Breast epithelium (tissue), 4 donors: ENCODE data around the gene INKA1. TPM values are rescaled to one million over a fixed set of nuclear protein-coding genes. Genes with fewer than 3 reads are reported as not detected.

Experiments used
- DNase-seq, 2 donors: peaks; one replicate each; pipeline ENCODE4 v3.0.0-alpha.2; 2019; ENCODE audit warnings: low spot score in 2 of 2
- H3K27ac ChIP-seq, 2 donors: fragments of 200-600 bp; sonication (generic) in 1 of 2; one replicate each; pipeline ENCODE4 v1.5.1; 2016 to 2019; ENCODE audit warnings: mild to moderate bottlenecking in 1 of 2
- H3K27me3 ChIP-seq, 2 donors: fragments of 200-600 bp; sonication (generic) in 1 of 2; one replicate each; pipeline versions ENCODE4 v1.5.1 to v1.6.0; 2017 to 2019; ENCODE audit warnings: control low read depth in 1 of 2, mild to moderate bottlenecking in 1 of 2
- H3K36me3 ChIP-seq: fragments of 200-600 bp; one replicate; pipeline ENCODE4 v1.5.1; 2019
- H3K4me1 ChIP-seq, 2 donors: fragments of 200-600 bp; sonication (generic); one replicate each; pipeline ENCODE4 v1.5.1; 2016 to 2019; ENCODE audit warnings: control low read depth in 1 of 2
- H3K4me3 ChIP-seq, 3 donors: fragments of 200-600 bp; sonication (generic); 1 replicate in 2 of 3; 2 replicates in 1 of 3; pipeline ENCODE4 v1.5.1; 2016 to 2019; ENCODE audit warnings: mild to moderate bottlenecking in 3 of 3, moderate library complexity in 2 of 3
- H3K9me3 ChIP-seq, 2 donors: fragments of 200-600 bp; sonication (generic) in 1 of 2; one replicate each; pipeline ENCODE4 v1.5.1; 2016 to 2019; ENCODE audit warnings: control low read depth in 1 of 2
- POLR2A ChIP-seq: fragments of 450-650 bp; IDR thresholded peaks from one replicate; pipeline ENCODE4 v1.6.1; 2016; ENCODE audit warnings: antibody characterized with exemption, mild to moderate bottlenecking, moderate library complexity
- POLR2AphosphoS5 ChIP-seq, 3 donors: sonication (generic); formaldehyde crosslinking; IDR thresholded peaks; one replicate each; pipeline ENCODE4 v1.6.1; 2017; ENCODE audit warnings: antibody characterized with exemption in 3 of 3
- intact Hi-C: fragments of 100-400 bp; cut with DNase I; formaldehyde crosslinking; loops from one replicate; pipeline ENCODE4 v1.15.1; 2023; ENCODE audit warnings: low total_unique reads
- total RNA-seq, 3 donors: library from RNA; depleted of rRNA; stranded (reverse); fragments of >200 nt; gene quantifications; one replicate each; pipeline ENCODE4 v1.1.0, GENCODE V29; 2016
- TF ChIP-seq, protein P1 (sequence below), 3 donors: fragments of 450-650 bp; IDR thresholded peaks; one replicate each; pipeline ENCODE4 v1.5.1; 2016 to 2017; ENCODE audit warnings: antibody characterized with exemption in 3 of 3, mild to moderate bottlenecking in 3 of 3, moderate library complexity in 3 of 3

INKA1 gene
- total RNA-seq, result 1 to 10 TPM; 2.3 to 4.5 (median 4.2) TPM

DNA sequence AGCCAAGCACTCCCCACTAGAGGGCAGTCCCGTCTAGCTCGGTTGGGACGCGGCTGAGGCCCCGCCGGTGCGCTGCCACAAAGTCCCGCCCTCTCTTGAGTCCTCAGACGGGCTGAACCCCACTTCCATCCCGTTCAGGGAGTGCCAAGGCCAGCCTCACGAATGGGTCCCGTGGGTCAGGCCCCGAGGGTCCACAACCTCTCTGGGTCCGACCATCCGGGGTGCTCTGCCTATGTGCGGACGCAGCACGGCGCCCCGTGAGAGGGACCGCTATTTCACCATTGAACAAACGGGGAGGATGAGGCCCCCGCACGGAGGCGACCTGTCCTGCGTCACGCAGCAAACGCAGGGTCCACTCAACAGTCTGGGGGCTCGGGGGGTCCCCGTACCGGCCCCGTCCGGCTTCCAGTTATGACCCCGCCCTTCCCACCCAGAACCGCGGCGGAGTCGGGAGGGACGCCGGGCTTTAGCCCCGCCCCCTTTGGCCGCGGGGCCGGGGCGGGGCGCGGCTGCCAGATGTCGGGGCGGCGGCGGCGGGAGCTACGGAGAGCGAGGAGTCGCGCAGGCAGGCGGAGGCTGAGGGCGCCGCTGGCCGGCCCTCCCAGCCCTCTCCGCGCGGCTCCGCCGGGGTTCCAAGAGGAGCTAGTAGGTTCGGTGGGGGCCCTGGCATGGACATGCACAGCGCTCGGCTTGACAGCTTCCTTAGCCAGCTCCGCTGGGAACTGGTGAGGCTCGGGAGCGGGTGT, at the start of gene INKA1:
Gene INKA1 (plus strand): TSS at position 543 of the 746 bp plus-strand sequence. CDS start 132 bp downstream, at position 675.
- H3K27ac ChIP-seq, result peak within 1 kb of the TSS; percentile 80 to 97
- no peak for TF ChIP-seq POLR2A
- TF ChIP-seq, protein P1, sequence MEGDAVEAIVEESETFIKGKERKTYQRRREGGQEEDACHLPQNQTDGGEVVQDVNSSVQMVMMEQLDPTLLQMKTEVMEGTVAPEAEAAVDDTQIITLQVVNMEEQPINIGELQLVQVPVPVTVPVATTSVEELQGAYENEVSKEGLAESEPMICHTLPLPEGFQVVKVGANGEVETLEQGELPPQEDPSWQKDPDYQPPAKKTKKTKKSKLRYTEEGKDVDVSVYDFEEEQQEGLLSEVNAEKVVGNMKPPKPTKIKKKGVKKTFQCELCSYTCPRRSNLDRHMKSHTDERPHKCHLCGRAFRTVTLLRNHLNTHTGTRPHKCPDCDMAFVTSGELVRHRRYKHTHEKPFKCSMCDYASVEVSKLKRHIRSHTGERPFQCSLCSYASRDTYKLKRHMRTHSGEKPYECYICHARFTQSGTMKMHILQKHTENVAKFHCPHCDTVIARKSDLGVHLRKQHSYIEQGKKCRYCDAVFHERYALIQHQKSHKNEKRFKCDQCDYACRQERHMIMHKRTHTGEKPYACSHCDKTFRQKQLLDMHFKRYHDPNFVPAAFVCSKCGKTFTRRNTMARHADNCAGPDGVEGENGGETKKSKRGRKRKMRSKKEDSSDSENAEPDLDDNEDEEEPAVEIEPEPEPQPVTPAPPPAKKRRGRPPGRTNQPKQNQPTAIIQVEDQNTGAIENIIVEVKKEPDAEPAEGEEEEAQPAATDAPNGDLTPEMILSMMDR (IDR thresholded peaks at IDR 0.05), result peak; percentile 77 to 91 (median 88)
- TF ChIP-seq POLR2AphosphoS5 (IDR thresholded peaks at IDR 0.05), result peak in 2 of 3 donors; percentile 53 to 63
- intact Hi-C loops, result loop anchor here (5.0 kb wide), 1 partner anchor 1711 kb away; no protein-coding TSS in a partner anchor
- no peaks in the 10 kb centered on the region for H3K9me3 ChIP-seq
- H3K36me3 ChIP-seq, result no peaks in the 10 kb centered on the region
- DNase-seq, result peak; percentile 80 to 90
- peak within 1 kb of the TSS; percentile 84 to 90 (median 89) for H3K4me3 ChIP-seq
- H3K4me1 ChIP-seq, result peaks cover 18 to 29% of the 10 kb centered on the region in 2 donors
- H3K27me3 ChIP-seq, result no peaks in the 10 kb centered on the region

GRCh38 chr3:49754536-49754935, 48.5 kb upstream of the INKA1 start:
- DNase-seq, result no peak
- intact Hi-C loops, result loop anchor here (1.0 kb wide), 1 partner anchor 19 kb away; no protein-coding TSS in a partner anchor

GRCh38 chr3:49756036-49756435, 47.0 kb upstream of the INKA1 start:
- no peaks in the 10 kb centered on the region for H3K27me3 ChIP-seq
- no peak overlapping the region for H3K27ac ChIP-seq
- no peaks in the 10 kb centered on the region for H3K36me3 ChIP-seq
- intact Hi-C loops, result no loop called here
- TF ChIP-seq, protein P1 (IDR thresholded peaks at IDR 0.05), result no peak
- TF ChIP-seq POLR2A, result no peak
- no peak for TF ChIP-seq POLR2AphosphoS5 (IDR thresholded peaks at IDR 0.05)
- no peaks in the 10 kb centered on the region for H3K9me3 ChIP-seq
- H3K4me1 ChIP-seq, result no peaks in the 10 kb centered on the region
- H3K4me3 ChIP-seq, result no peak overlapping the region
- DNase-seq, result no peak

More at GRCh38 chr3:49754536-49754935, 48.5 kb upstream of the INKA1 start:
- no peaks in the 10 kb centered on the region for H3K36me3 ChIP-seq
- H3K4me3 ChIP-seq, result no peak overlapping the region
- H3K27me3 ChIP-seq, result no peaks in the 10 kb centered on the region
- H3K4me1 ChIP-seq, result no peaks in the 10 kb centered on the region
- no peaks in the 10 kb centered on the region for H3K9me3 ChIP-seq
- no peak overlapping the region for H3K27ac ChIP-seq
- TF ChIP-seq POLR2AphosphoS5 (IDR thresholded peaks at IDR 0.05), result no peak
- TF ChIP-seq, protein P1 (IDR thresholded peaks at IDR 0.05), result no peak
- no peak for TF ChIP-seq POLR2A

DNA sequence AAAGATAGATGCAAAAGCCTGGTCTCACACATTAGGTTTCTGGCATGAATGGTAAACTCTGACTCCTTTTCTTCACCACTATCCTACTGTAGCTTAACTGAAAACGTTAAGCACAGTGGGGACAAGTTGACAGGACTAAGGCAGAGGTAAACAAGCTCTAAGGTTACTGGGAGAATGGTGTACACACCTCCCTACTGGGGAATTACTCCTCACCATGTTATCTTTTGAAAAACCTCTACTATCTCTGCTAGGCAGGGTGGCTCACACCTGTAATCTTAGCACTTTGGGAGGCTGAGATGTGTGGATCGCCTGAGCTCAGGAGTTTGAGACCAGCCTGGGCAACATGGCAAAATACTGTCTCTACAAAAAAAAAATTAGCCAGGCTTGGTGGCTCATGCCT, 45.9 kb upstream of the INKA1 start:
- H3K9me3 ChIP-seq, result no peaks in the 10 kb centered on the region
- DNase-seq, result no peak
- no peak overlapping the region for H3K4me3 ChIP-seq
- no peak overlapping the region for H3K27ac ChIP-seq
- H3K27me3 ChIP-seq, result no peaks in the 10 kb centered on the region
- no peaks in the 10 kb centered on the region for H3K4me1 ChIP-seq
- H3K36me3 ChIP-seq, result no peaks in the 10 kb centered on the region
- intact Hi-C loops, result no loop called here
- no peak for TF ChIP-seq POLR2AphosphoS5 (IDR thresholded peaks at IDR 0.05)

GRCh38 chr3:49759226-49759625, 43.8 kb upstream of the INKA1 start:
- H3K4me1 ChIP-seq, result no peaks in the 10 kb centered on the region

More at GRCh38 chr3:49759226-49759625, 43.8 kb upstream of the INKA1 start:
- no peaks in the 10 kb centered on the region for H3K9me3 ChIP-seq
- H3K36me3 ChIP-seq, result no peaks in the 10 kb centered on the region
- intact Hi-C loops, result no loop called here
- no peaks in the 10 kb centered on the region for H3K27me3 ChIP-seq
- DNase-seq, result no peak
- H3K27ac ChIP-seq, result no peak overlapping the region
- TF ChIP-seq POLR2A (no peak), POLR2AphosphoS5 (IDR thresholded peaks at IDR 0.05) (no peak)
- TF ChIP-seq, protein P1 (IDR thresholded peaks at IDR 0.05), result no peak
- no peak overlapping the region for H3K4me3 ChIP-seq
